Loucy (cell line): ENCODE data around the gene SLC22A15.

Experiments used
- H2AFZ ChIP-seq: fragments of 200-600 bp; sonication (generic); 2 replicates; pipeline ENCODE4 v1.6.0; 2016; ENCODE audit warnings: antibody characterized with exemption, mild to moderate bottlenecking, low read length, moderate library complexity
- H3F3A ChIP-seq: fragments of 200-600 bp; 2 replicates; pipeline ENCODE4 v1.6.0; 2016; ENCODE audit warnings: antibody characterized with exemption, low read depth, mild to moderate bottlenecking
- H3K27me3 ChIP-seq: fragments of 200-600 bp; sonication (generic); 2 replicates; pipeline ENCODE4 v1.6.1; 2014; ENCODE audit warnings: low read length, mild to moderate bottlenecking; ENCODE audit not compliant: insufficient read depth, poor library complexity, severe bottlenecking
- H3K36me3 ChIP-seq: fragments of 200-600 bp; sonication (generic); 2 replicates; pipeline ENCODE4 v1.6.1; 2016; ENCODE audit warnings: low read length; ENCODE audit not compliant: insufficient read depth
- H3K4me1 ChIP-seq: fragments of 200-600 bp; sonication (generic); 2 replicates; pipeline ENCODE4 v1.5.1; 2014; ENCODE audit warnings: low read length, mild to moderate bottlenecking; ENCODE audit not compliant: insufficient read depth, poor library complexity, severe bottlenecking
- H3K4me2 ChIP-seq: fragments of 200-600 bp; sonication (generic); 2 replicates; pipeline ENCODE4 v1.6.0; 2014; ENCODE audit warnings: antibody characterized with exemption, low read length, low read depth, mild to moderate bottlenecking; ENCODE audit not compliant: poor library complexity, severe bottlenecking
- H3K4me3 ChIP-seq: fragments of 200-600 bp; sonication (generic); 2 replicates; pipeline ENCODE4 v1.5.1; 2014; ENCODE audit warnings: low read length, mild to moderate bottlenecking, mixed read lengths; ENCODE audit not compliant: poor library complexity, severe bottlenecking
- H3K79me2 ChIP-seq: fragments of 200-600 bp; sonication (generic); 2 replicates; pipeline ENCODE4 v1.6.1; 2014; ENCODE audit warnings: low read length; ENCODE audit not compliant: insufficient read depth
- H3K9ac ChIP-seq: fragments of 200-600 bp; sonication (generic); 2 replicates; pipeline ENCODE4 v1.6.0; 2014; ENCODE audit warnings: mild to moderate bottlenecking, low read depth, low read length, moderate library complexity; ENCODE audit not compliant: poor library complexity, severe bottlenecking
- H3K9me2 ChIP-seq: fragments of 200-600 bp; sonication (generic); replicated peaks from 2 replicates; pipeline ENCODE4 v1.6.1; 2016; ENCODE audit warnings: low read depth, low read length, mixed read lengths
- H3K9me3 ChIP-seq: fragments of 200-600 bp; sonication (generic); 2 replicates; pipeline ENCODE4 v1.6.1; 2014; ENCODE audit warnings: mild to moderate bottlenecking, antibody characterized with exemption, low read length, low read depth; ENCODE audit not compliant: insufficient read depth
- H4K20me1 ChIP-seq: fragments of 200-600 bp; sonication (generic); 2 replicates; pipeline ENCODE4 v1.6.0; 2014; ENCODE audit warnings: antibody characterized with exemption, low read length, mild to moderate bottlenecking; ENCODE audit not compliant: insufficient read depth, poor library complexity, severe bottlenecking
- EZH2phosphoT487 ChIP-seq: fragments of 200-600 bp; IDR thresholded peaks from 2 replicates; pipeline ENCODE4 v1.6.1; 2018; ENCODE audit warnings: antibody characterized with exemption, mild to moderate bottlenecking, moderate library complexity, borderline replicate concordance
- TF ChIP-seq, protein P1 (sequence below): fragments of 200-600 bp; sonication (generic); conservative IDR thresholded peaks from 2 replicates; pipeline ENCODE4 v1.5.1; 2014; ENCODE audit warnings: mild to moderate bottlenecking, antibody characterized with exemption, low read length

SLC22A15 gene

DNA sequence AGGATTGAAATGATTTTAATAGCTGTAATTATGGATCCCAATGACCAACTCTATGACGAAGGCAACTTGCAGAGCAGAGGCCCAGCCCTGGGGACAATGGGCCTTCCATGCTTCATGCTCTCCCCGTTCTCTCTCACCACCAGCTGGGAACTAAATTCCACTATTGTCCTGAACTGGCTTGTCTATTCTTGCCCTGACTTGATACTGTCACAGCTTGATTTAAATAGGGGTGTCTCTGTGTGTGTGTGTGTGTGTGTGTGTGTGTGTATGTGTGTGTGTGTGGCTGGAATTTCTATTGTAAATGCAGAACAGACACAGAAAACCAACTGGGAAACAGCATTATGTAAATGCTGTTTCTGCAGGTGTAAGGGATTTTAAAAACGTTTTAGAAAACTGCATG is 57.0 kb downstream of the SLC22A15 start:
- no peak overlapping the region for H2AFZ ChIP-seq
- no peaks in the 10 kb centered on the region for H3F3A ChIP-seq
- no peak overlapping the region for H3K4me3 ChIP-seq
- no peaks in the 10 kb centered on the region for H3K27me3 ChIP-seq
- no peak overlapping the region for H3K9ac ChIP-seq
- no peaks in the 10 kb centered on the region for H4K20me1 ChIP-seq
- H3K4me1 ChIP-seq = no peaks in the 10 kb centered on the region
- H3K9me2 ChIP-seq = no peaks in the 10 kb centered on the region
- TF ChIP-seq, protein P1, sequence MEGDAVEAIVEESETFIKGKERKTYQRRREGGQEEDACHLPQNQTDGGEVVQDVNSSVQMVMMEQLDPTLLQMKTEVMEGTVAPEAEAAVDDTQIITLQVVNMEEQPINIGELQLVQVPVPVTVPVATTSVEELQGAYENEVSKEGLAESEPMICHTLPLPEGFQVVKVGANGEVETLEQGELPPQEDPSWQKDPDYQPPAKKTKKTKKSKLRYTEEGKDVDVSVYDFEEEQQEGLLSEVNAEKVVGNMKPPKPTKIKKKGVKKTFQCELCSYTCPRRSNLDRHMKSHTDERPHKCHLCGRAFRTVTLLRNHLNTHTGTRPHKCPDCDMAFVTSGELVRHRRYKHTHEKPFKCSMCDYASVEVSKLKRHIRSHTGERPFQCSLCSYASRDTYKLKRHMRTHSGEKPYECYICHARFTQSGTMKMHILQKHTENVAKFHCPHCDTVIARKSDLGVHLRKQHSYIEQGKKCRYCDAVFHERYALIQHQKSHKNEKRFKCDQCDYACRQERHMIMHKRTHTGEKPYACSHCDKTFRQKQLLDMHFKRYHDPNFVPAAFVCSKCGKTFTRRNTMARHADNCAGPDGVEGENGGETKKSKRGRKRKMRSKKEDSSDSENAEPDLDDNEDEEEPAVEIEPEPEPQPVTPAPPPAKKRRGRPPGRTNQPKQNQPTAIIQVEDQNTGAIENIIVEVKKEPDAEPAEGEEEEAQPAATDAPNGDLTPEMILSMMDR = no peak
- TF ChIP-seq EZH2phosphoT487 = no peak
- H3K4me2 ChIP-seq = no peak overlapping the region
- no peaks in the 10 kb centered on the region for H3K36me3 ChIP-seq
- H3K9me3 ChIP-seq = no peaks in the 10 kb centered on the region
- H3K79me2 ChIP-seq = no peaks in the 10 kb centered on the region

DNA sequence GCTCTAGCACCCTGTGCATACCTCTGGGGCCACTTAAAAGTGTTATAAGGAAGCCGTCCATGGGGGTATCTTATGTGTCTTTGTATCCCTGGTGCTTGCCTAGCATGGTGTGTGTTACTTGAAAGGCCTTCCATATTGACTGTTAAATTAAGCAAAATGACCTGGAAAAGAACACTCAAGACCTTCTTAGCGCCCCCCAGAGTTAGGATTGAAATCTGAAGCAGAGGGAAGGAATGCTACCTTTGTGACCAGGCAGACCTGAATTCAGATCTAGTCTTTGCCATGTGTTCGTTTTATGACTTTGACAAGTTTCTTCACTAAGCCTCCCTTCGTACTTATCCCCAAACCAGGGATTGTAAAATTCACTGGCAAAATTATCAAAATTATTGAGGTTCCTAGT is 59.9 kb downstream of the SLC22A15 start:
- no peaks in the 10 kb centered on the region for H4K20me1 ChIP-seq
- no peaks in the 10 kb centered on the region for H3K9me2 ChIP-seq
- H3K4me1 ChIP-seq = no peaks in the 10 kb centered on the region
- no peak overlapping the region for H3K9ac ChIP-seq
- H3K27me3 ChIP-seq = no peaks in the 10 kb centered on the region
- H3K79me2 ChIP-seq = no peaks in the 10 kb centered on the region
- no peak overlapping the region for H2AFZ ChIP-seq
- H3K36me3 ChIP-seq = no peaks in the 10 kb centered on the region
- no peak overlapping the region for H3K4me2 ChIP-seq
- no peak for TF ChIP-seq EZH2phosphoT487
- TF ChIP-seq, protein P1 = peak; percentile 37; the same call in 1 of the 2 replicates
- no peak overlapping the region for H3K4me3 ChIP-seq
- H3K9me3 ChIP-seq = no peaks in the 10 kb centered on the region
- H3F3A ChIP-seq = no peaks in the 10 kb centered on the region

DNA sequence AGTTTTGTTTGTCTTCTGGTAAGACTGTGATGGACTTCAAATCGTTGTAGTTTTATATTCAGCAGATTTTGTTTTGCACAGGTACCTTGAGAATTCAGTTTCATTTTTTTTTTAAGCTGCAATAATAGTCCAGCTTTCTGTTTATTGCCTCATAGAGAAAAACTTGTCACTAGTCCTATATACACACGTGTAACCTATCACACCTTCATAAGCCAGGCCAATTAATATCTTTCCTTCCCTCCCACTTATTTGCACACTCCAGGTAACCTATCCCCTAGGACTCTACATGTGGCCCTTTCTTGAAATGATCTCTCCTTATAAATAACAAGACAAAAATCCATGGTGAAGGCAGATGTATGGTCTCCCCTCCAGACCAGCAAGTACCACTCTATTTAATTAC is 62.4 kb downstream of the SLC22A15 start:
- H3K4me3 ChIP-seq = no peak overlapping the region
- H3K4me2 ChIP-seq = no peak overlapping the region
- H3K4me1 ChIP-seq = no peaks in the 10 kb centered on the region
- TF ChIP-seq, protein P1 = no peak
- no peak for TF ChIP-seq EZH2phosphoT487
- H3K27me3 ChIP-seq = no peaks in the 10 kb centered on the region
- H3K79me2 ChIP-seq = no peaks in the 10 kb centered on the region
- no peaks in the 10 kb centered on the region for H3K36me3 ChIP-seq
- no peak overlapping the region for H2AFZ ChIP-seq
- H3K9me2 ChIP-seq = no peaks in the 10 kb centered on the region
- H4K20me1 ChIP-seq = no peaks in the 10 kb centered on the region
- H3F3A ChIP-seq = no peaks in the 10 kb centered on the region
- H3K9ac ChIP-seq = no peak overlapping the region
- no peaks in the 10 kb centered on the region for H3K9me3 ChIP-seq
